GM13976 (cell line): Measurements from ENCODE around the gene SDK1.

ENCODE experiments used
- DNase-seq: peaks from one replicate; pipeline ENCODE4 v3.0.0; 2012; ENCODE audit warnings: low spot score
- CTCF ChIP-seq: IDR thresholded peaks from 2 replicates; pipeline ENCODE4 v1.5.1; 2012; ENCODE audit warnings: borderline replicate concordance, mild to moderate bottlenecking; ENCODE audit not compliant: insufficient read depth; ENCODE audit errors: extremely low read depth, missing control alignments, control extremely low read depth
- in situ Hi-C: fragments of 300-500 bp; cut with MboI; formaldehyde crosslinking; loops from one replicate; pipeline ENCODE4 v1.12.0; 2022; ENCODE audit warnings: low sequenced_read_pairs, mixed read lengths, inconsistent platforms; ENCODE audit not compliant: unreplicated experiment

SDK1 gene

GRCh38 chr7:3909128-3909527 lies 608.1 kb downstream of the SDK1 start:
- DNase-seq, result no peak
- TF ChIP-seq CTCF, result no peak
- in situ Hi-C loops, result loop anchor here (25.0 kb wide), 1 partner anchor 1022 kb away; no protein-coding TSS in a partner anchor

- DNase-seq, result no peak
- in situ Hi-C loops, result loop anchor here (25.0 kb wide), 1 partner anchor 1023 kb away; no protein-coding TSS in a partner anchor
- no peak for TF ChIP-seq CTCF
Observed at GRCh38 chr7:3910054-3910453, 609.0 kb downstream of the SDK1 start.

DNA sequence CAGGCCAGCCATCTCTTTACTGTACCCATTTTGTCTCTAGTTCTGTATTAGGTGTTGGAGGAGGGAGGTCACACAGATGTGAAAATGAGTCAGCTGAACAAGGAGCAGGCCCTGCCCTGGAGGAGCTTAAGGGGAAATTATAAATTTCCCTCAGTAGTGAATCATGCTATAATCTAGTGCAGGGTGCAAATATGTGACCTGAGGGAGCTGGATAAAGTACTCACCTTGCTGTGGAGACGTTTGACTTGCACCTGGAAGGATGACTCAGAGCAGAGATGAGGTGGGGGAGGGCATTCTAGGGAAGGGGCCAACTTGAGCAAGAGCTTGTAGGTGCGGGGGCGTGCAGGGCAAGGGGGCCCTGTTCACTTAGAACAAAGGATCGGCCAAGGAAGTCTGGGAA lies 610.6 kb downstream of the SDK1 start:
- TF ChIP-seq CTCF, result no peak
- no peak for DNase-seq
- in situ Hi-C loops, result loop anchor here (25.0 kb wide), 1 partner anchor 1024 kb away; no protein-coding TSS in a partner anchor

DNA sequence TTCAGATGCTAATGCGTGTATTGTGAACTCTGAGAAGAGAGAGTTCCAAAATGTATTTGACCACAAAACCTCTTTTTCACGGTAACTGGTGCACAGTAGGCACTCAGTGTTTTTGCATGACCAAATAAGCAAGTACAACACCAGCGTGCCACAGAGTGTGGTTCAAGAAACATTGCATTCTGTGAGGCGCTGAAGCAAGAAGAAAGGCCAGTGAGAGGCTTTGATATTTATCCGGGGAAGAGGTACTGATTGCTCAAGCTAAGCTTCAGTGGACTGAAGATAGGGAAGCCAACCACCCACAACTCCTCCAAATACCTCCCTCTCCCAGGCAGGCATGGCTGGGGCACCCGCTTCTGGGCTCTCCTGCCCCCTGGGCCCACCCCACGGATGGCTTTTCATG lies 611.2 kb downstream of the SDK1 start:
- in situ Hi-C loops, result loop anchor here (25.0 kb wide), 1 partner anchor 1025 kb away; no protein-coding TSS in a partner anchor
- DNase-seq, result no peak
- TF ChIP-seq CTCF, result no peak

- in situ Hi-C loops, result loop anchor here (25.0 kb wide), 1 partner anchor 1027 kb away; no protein-coding TSS in a partner anchor
- no peak for DNase-seq
- TF ChIP-seq CTCF, result no peak
Observed at GRCh38 chr7:3914051-3914775, 613.2 kb downstream of the SDK1 start.

GRCh38 chr7:3915337-3915878 lies 614.4 kb downstream of the SDK1 start:
- no peak for TF ChIP-seq CTCF
- no peak for DNase-seq
- in situ Hi-C loops, result loop anchor here (25.0 kb wide), 1 partner anchor 1028 kb away; no protein-coding TSS in a partner anchor
